CD4-positive, alpha-beta T cell treated with Interleukin-6 for 4 hours (primary cell): ENCODE data around the gene ABLIM1.

ENCODE experiments used
- DNase-seq: peaks from one replicate; pipeline ENCODE4 v3.0.0-alpha.2; 2020; ENCODE audit warnings: mixed read lengths

The ABLIM1 gene

GRCh38 chr10:114575417-114576131 lies 82.5 kb downstream of the ABLIM1 start:
- no peak for DNase-seq

GRCh38 chr10:114573330-114574045 lies 84.6 kb downstream of the ABLIM1 start:
- DNase-seq, result no peak

- DNase-seq, result no peak
Measured at GRCh38 chr10:114571316-114571999, 86.6 kb downstream of the ABLIM1 start.

GRCh38 chr10:114566064-114566463 lies 92.0 kb downstream of the ABLIM1 start:
- no peak for DNase-seq

- DNase-seq, result no peak
Measured at GRCh38 chr10:114565066-114565465, 93.0 kb downstream of the ABLIM1 start.

GRCh38 chr10:114561008-114561523 lies 97.0 kb downstream of the ABLIM1 start:
- DNase-seq, result no peak

GRCh38 chr10:114560144-114560543 lies 97.9 kb downstream of the ABLIM1 start:
- DNase-seq, result no peak

- DNase-seq, result no peak
Measured at GRCh38 chr10:114559636-114560035, 98.4 kb downstream of the ABLIM1 start.

GRCh38 chr10:114557854-114558253 lies 100.2 kb downstream of the ABLIM1 start:
- no peak for DNase-seq

- no peak for DNase-seq
Measured at GRCh38 chr10:114556236-114557122, 101.6 kb downstream of the ABLIM1 start.

GRCh38 chr10:114553436-114553835 lies 104.6 kb downstream of the ABLIM1 start:
- no peak for DNase-seq

- DNase-seq, result no peak
Measured at GRCh38 chr10:114552050-114552449, 106.0 kb downstream of the ABLIM1 start.

GRCh38 chr10:114551636-114551972 lies 106.5 kb downstream of the ABLIM1 start:
- DNase-seq, result no peak

- no peak for DNase-seq
Measured at GRCh38 chr10:114550756-114551635, 107.1 kb downstream of the ABLIM1 start.

- peak; percentile 30 for DNase-seq
Measured at GRCh38 chr10:114548662-114549061, 109.4 kb downstream of the ABLIM1 start.

GRCh38 chr10:114547514-114547913 lies 110.6 kb downstream of the ABLIM1 start:
- DNase-seq, result peak; percentile 32

GRCh38 chr10:114547056-114547455 lies 111.0 kb downstream of the ABLIM1 start:
- no peak for DNase-seq

GRCh38 chr10:114545819-114546218 lies 112.3 kb downstream of the ABLIM1 start:
- DNase-seq, result no peak

GRCh38 chr10:114545071-114545470 lies 113.0 kb downstream of the ABLIM1 start:
- no peak for DNase-seq

- DNase-seq, result peak; percentile 88
Measured at GRCh38 chr10:114544045-114544659, 113.9 kb downstream of the ABLIM1 start.

- DNase-seq, result no peak
Measured at GRCh38 chr10:114543456-114543855, 114.6 kb downstream of the ABLIM1 start.
